GM12874 (cell line): ENCODE results near the gene ACE.

Source experiments
- TF ChIP-seq, protein P1 (sequence below): IDR thresholded peaks from 2 replicates; pipeline ENCODE4 v1.5.1; 2011; ENCODE audit warnings: low read depth, mild to moderate bottlenecking, control low read depth, low read length, moderate library complexity; ENCODE audit not compliant: insufficient read depth

Gene ACE

DNA sequence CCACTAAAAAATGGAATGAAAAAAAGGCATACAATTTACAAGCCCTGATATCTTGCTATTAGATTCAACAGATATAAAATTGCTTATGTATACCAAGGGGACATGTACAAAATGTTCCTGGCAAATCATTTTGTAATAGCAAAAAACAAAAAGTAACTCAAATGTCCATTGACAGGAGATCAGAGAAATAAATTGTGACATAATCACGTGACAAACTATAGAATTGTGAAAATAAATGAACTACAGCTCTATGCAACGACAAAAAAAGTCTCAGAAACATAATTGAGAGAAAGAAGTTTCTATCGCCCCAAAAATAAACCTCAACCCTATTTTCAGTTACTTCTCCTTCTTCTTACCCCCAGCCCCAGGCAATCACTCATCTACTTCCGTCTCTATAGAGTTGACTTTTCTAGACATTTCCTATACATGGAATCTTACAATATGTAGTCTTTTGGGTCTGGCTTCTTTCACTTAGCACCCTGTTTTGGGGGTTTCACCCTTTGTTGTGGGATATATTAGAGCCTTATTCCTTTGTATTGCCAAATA lies 12.1 kb upstream of the ACE start:
- TF ChIP-seq, protein P1, sequence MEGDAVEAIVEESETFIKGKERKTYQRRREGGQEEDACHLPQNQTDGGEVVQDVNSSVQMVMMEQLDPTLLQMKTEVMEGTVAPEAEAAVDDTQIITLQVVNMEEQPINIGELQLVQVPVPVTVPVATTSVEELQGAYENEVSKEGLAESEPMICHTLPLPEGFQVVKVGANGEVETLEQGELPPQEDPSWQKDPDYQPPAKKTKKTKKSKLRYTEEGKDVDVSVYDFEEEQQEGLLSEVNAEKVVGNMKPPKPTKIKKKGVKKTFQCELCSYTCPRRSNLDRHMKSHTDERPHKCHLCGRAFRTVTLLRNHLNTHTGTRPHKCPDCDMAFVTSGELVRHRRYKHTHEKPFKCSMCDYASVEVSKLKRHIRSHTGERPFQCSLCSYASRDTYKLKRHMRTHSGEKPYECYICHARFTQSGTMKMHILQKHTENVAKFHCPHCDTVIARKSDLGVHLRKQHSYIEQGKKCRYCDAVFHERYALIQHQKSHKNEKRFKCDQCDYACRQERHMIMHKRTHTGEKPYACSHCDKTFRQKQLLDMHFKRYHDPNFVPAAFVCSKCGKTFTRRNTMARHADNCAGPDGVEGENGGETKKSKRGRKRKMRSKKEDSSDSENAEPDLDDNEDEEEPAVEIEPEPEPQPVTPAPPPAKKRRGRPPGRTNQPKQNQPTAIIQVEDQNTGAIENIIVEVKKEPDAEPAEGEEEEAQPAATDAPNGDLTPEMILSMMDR, result no peak

DNA sequence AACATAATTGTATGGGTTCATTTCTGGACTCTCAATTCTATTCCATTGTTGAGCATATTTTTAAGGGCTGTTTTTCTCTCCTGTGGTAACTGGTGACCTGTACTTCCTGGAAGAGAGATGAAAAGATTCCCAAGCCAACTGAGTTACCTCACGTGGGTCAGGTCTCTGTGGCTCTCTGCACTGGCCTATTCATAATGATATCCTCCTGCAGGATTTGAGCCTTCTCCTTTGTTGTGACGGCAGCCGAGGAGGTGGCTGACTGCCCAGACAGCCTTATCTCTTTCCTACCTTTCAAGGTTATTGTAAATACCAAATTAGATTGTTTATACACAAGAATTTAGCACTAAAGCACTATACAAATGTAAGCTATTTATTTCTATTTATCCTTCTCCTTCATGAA lies 2.7 kb upstream of the ACE start:
- TF ChIP-seq, protein P1, result no peak

DNA sequence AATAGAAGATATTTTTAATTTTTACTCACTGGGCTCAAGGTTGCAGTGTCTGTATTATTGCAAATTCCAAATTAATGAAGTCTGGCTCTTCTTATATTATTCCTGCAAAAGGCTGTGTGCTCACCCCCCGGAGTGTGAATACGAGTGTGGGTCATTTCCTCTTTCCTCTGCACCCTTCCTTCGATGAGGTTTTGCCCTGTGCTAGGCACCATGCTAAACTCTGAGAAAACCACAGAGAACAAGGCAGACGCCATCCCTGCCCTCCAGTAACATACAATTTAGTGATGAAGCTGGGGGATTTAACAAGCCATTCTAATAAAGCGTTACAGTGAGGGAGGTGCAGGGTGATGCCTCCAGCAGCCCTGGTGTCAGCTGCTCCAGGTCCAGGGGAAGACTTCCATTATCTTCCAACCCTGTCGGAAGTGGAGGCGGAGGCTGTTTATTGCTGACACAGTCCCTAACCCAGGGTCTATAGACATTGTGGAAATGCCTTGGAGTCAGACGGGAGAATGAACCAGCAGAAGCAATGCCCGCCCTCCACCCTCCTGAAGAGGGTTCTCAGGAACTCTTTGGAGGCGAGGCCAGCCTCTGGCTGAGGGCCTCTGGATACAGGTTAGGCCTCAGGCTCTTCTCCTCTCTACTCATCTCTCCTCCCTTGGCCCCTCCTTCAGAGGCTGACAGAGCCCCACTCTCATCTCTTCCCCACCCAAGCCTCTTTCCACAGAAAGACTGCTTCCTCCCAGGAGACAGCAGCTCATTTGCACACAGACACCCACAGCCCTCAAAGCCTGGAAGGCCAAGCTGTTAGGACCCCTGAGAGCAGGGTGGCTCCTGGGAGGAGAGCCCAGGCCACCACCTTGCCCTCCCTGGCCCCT lies 2.0 kb upstream of the ACE start:
- TF ChIP-seq, protein P1, result no peak

DNA sequence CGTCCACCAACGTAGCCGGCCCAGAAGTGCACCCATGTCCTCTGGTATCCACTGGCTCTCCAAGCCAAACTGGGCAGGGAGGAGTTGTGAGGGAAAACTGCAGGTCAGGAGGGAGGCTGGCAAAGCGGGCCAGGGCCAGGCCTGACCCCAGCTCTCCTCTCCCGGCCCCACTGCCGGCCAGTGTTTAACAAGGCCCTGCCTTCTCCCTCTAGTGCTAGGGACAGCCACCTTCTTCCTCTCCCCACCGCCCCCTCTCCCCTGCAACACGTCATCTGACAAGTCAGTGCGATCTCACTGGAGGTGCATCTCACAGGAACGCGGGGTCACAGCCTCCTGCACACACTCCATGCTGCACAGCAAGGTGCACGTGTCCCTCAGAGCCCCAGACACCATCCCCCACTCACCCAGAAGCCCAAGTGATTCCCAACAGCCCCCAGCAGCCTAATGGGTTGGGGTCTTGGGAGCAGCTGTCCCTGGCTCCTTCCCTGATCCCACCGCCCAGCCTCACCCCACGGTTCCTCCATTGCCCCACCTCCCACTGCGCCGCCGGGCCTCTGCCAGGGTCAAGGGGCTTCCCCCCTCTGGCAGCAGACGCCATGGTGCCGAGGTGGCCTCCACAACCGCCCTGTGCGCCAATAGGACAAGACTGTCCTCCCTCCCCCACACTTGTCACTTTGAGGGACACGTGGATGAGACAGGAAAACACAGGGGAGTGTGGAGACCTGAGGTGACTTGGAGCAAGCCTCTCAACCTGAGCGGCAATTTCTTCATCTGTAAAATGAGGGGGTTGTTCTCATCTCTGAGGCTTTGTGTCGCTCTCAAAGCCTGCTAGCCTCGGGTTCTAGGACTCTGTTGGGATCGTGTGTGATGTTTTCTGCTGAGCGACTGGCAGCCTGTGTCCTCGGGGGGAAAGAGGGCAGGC lies 1.1 kb upstream of the ACE start:
- TF ChIP-seq, protein P1, result no peak

DNA sequence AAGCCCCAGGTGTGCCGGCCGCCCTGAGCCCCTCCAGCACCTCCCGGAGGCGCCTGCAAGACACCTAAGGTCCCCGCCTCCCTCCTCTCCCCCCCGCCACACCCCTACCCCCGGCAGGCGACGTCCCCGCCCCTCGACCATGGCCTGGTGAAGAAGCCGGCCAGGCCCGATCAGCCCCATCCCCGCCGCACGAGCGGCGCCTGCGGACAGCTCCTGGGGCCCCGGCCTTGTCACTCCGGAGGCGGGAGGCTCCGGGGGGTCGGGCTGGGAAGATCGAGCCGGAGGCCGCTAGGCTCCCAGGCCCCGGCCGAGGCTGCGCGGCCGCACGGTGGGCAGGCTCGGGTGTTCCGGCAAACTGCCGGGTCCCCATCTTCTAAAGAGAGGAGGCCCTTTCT lies 405 bp upstream of the ACE start:
- TF ChIP-seq, protein P1, result no peak

DNA sequence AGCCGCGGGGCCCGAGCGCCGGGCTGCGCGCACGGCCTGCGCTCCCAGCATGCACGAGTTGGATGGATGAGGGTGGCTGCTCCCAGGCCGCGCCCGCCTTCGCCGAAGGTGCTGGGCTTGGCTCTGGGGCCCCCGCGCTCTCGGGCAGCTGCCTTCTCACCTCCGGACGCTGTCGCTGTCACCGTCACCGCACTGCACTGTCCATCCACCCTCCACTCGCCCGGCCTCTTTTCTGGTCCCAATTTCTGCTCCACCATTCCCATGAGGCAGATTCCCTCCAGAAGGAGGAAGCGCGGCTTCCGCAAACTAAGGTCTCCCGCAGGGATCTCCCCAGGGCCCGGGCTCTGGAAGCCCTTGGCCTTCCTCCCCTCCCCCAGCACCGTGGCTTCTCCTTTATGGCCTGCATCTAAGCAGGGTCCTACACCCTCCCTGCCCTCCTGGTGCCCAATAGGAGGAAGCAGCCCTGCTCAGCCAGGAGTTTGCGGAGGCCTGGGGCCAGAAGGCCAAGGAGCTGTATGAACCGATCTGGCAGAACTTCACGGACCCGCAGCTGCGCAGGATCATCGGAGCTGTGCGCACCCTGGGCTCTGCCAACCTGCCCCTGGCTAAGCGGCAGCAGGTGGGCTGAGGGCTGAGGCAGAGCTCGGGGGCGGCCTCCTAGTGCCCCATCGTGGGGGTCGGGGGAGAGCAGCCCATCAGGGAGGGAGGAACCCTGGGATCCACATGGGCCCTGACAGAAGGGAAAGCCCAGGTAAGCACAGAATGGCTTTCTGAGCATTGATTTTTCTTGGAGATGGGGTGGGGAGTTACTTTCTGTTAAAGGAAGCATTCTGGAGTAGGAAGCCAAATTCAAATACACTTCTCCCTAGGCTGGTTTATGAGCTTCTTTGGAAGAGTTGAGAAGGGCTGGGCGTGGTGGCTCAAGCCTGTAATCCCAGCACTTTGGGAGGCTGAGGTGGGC lies 899 bp downstream of the ACE start:
- TF ChIP-seq, protein P1, result no peak
